ES-I3 (cell line): Measurements from ENCODE around the gene IL18R1.

Experiments used
- H3K36me3 ChIP-seq: 2 replicates; pipeline ENCODE4 v1.6.1; 2013; ENCODE audit warnings: mild to moderate bottlenecking, low read length, control low read depth, moderate library complexity; ENCODE audit not compliant: insufficient read depth
- H3K4me1 ChIP-seq: 2 replicates; pipeline ENCODE4 v1.6.1; 2013; ENCODE audit warnings: mild to moderate bottlenecking, control low read depth, low read length; ENCODE audit not compliant: insufficient read depth
- H3K9ac ChIP-seq: 2 replicates; pipeline ENCODE4 v1.6.1; 2013; ENCODE audit warnings: low read depth, mild to moderate bottlenecking, low read length, moderate library complexity
- H3K9me3 ChIP-seq: 2 replicates; pipeline ENCODE4 v1.6.1; 2013; ENCODE audit warnings: mild to moderate bottlenecking, low read length, moderate library complexity; ENCODE audit not compliant: control insufficient read depth, insufficient read depth

Gene IL18R1

DNA sequence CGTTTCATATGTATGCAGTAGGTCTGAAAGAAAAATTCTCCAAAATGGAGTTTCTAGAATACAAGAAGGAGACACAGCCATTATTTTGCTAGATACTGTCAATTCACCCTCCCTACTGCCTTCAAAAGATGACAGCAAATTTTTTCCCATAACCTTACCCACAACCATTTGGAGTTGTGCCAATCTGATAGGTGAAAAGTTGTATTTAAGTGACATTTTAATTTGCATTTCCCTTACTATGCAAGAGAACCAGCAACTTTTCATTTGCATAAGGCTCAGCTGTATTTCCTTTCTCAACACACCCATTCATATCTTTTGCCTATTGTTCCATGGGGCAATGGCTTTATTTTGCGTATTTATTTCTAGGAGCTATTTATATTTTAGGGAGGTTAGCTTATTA lies 36.0 kb downstream of the IL18R1 start:
- H3K4me1 ChIP-seq, result no peaks in the 10 kb centered on the region
- no peak overlapping the region for H3K9ac ChIP-seq
- H3K9me3 ChIP-seq, result no peaks in the 10 kb centered on the region
- H3K36me3 ChIP-seq, result no peaks in the 10 kb centered on the region

GRCh38 chr2:102392096-102392495 lies 36.5 kb downstream of the IL18R1 start:
- no peaks in the 10 kb centered on the region for H3K9me3 ChIP-seq
- no peaks in the 10 kb centered on the region for H3K4me1 ChIP-seq
- no peaks in the 10 kb centered on the region for H3K36me3 ChIP-seq
- no peak overlapping the region for H3K9ac ChIP-seq

GRCh38 chr2:102392942-102393341 lies 37.3 kb downstream of the IL18R1 start:
- H3K4me1 ChIP-seq, result no peaks in the 10 kb centered on the region
- no peaks in the 10 kb centered on the region for H3K9me3 ChIP-seq
- H3K36me3 ChIP-seq, result no peaks in the 10 kb centered on the region
- no peak overlapping the region for H3K9ac ChIP-seq

GRCh38 chr2:102396012-102396411 lies 40.4 kb downstream of the IL18R1 start:
- Histone ChIP-seq H3K4me1 (no peaks in the 10 kb centered on the region), H3K36me3 (no peaks in the 10 kb centered on the region), H3K9ac (no peak overlapping the region), H3K9me3 (no peaks in the 10 kb centered on the region)

DNA sequence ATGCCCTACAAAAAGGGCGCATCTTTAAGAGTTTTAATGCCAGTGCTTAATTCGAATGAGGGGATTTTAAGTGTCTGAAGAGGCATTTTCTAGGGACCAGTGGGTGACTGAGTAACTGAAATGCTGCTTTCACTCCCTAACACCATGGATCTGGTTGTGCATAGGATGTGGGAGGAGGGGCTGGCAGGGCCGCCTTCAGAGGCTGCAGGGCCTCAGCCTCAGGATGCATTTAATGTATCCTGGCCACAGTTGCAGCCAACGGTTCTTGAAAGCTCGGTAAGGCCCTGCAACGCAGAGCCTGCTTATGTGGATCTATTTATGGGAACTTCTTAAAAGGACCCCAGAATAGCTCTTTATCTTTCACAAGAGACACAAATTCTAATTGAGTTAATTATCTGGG lies 41.6 kb downstream of the IL18R1 start:
- Histone ChIP-seq H3K9me3 (no peaks in the 10 kb centered on the region), H3K36me3 (no peaks in the 10 kb centered on the region), H3K4me1 (no peaks in the 10 kb centered on the region), H3K9ac (no peak overlapping the region)

GRCh38 chr2:102399499-102400141 lies 44.0 kb downstream of the IL18R1 start:
- Histone ChIP-seq H3K4me1 (no peaks in the 10 kb centered on the region), H3K9me3 (no peaks in the 10 kb centered on the region), H3K36me3 (no peaks in the 10 kb centered on the region), H3K9ac (no peak overlapping the region)

GRCh38 chr2:102401456-102401855 lies 45.9 kb downstream of the IL18R1 start:
- Histone ChIP-seq H3K9ac (no peak overlapping the region), H3K9me3 (no peaks in the 10 kb centered on the region), H3K4me1 (no peaks in the 10 kb centered on the region), H3K36me3 (no peaks in the 10 kb centered on the region)

- H3K9ac ChIP-seq, result no peak overlapping the region
- no peaks in the 10 kb centered on the region for H3K4me1 ChIP-seq
- H3K9me3 ChIP-seq, result no peaks in the 10 kb centered on the region
- H3K36me3 ChIP-seq, result no peaks in the 10 kb centered on the region
Measured at GRCh38 chr2:102401865-102402264, 46.3 kb downstream of the IL18R1 start.

DNA sequence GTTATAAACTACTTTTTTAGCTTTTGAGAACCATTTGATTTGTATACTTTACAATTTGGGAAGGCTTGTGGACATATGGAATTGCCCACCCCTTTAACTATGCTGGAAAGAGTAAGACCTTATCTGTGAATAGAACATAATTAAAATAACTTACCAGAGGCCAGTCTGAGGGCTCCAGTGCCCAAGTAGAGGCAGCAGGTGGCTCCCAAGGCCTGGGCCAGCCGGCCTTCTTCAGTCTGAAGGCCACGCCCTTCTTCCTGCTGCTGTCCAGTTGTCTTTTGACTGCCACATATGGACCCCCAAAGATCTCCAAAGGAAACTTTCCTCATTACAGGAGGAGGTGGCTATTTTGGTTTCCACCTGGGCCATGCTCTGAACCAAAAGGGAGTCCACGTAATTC lies 55.4 kb downstream of the IL18R1 start:
- no peaks in the 10 kb centered on the region for H3K36me3 ChIP-seq
- no peaks in the 10 kb centered on the region for H3K4me1 ChIP-seq
- no peaks in the 10 kb centered on the region; the same call in 1 of the 2 replicates for H3K9me3 ChIP-seq
- H3K9ac ChIP-seq, result no peak overlapping the region

DNA sequence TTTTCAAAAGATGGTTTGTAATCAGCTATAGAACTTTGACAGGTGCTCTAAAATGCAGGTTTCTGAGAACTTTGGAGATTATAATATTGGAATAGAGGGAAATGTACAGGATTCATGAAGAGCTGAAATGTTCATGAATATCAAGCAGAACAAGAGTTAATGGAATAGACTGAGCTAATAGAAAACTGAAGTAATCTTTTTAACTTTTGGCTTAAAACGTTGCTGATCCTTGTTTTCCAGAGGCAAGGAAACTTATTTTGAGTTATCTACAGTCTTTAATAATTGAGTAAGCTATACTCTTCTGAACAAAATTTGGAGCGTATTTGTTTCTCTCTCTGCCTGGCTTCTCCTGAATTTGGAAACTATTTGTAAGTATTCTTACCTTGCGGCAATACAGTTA lies 56.6 kb downstream of the IL18R1 start:
- Histone ChIP-seq H3K9ac (no peak overlapping the region), H3K36me3 (no peaks in the 10 kb centered on the region), H3K4me1 (no peaks in the 10 kb centered on the region), H3K9me3 (no peaks in the 10 kb centered on the region; the same call in 1 of the 2 replicates)

DNA sequence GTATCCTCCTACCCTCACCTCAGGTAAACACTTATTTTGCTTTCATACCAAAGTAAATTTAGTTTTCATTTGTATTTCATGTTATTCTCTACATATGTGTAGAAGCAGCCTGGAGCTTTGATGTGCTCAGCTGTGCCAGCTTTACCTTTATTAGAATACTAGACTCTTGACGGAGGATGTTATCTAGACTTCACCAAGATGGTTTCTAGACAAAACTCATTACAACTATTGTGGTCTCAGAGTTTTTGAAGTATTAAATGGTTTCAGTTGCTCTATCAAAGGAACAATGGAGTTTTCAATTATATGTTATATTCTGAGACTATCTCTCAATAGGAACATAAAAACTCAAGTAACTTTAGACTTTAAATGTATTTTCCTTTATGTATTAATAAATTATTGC lies 62.4 kb downstream of the IL18R1 start:
- Histone ChIP-seq H3K4me1 (no peaks in the 10 kb centered on the region), H3K9me3 (no peaks in the 10 kb centered on the region; the same call in 1 of the 2 replicates), H3K9ac (no peak overlapping the region), H3K36me3 (no peaks in the 10 kb centered on the region)

GRCh38 chr2:102418421-102418961 lies 62.9 kb downstream of the IL18R1 start:
- Histone ChIP-seq H3K36me3 (no peaks in the 10 kb centered on the region), H3K4me1 (no peaks in the 10 kb centered on the region), H3K9ac (no peak overlapping the region)

GRCh38 chr2:102420290-102420689 lies 64.7 kb downstream of the IL18R1 start:
- no peaks in the 10 kb centered on the region for H3K9me3 ChIP-seq
- H3K36me3 ChIP-seq, result no peaks in the 10 kb centered on the region
- no peaks in the 10 kb centered on the region for H3K4me1 ChIP-seq
- no peak overlapping the region for H3K9ac ChIP-seq

More at GRCh38 chr2:102418421-102418961, 62.9 kb downstream of the IL18R1 start:
- no peaks in the 10 kb centered on the region; the same call in 1 of the 2 replicates for H3K9me3 ChIP-seq

DNA sequence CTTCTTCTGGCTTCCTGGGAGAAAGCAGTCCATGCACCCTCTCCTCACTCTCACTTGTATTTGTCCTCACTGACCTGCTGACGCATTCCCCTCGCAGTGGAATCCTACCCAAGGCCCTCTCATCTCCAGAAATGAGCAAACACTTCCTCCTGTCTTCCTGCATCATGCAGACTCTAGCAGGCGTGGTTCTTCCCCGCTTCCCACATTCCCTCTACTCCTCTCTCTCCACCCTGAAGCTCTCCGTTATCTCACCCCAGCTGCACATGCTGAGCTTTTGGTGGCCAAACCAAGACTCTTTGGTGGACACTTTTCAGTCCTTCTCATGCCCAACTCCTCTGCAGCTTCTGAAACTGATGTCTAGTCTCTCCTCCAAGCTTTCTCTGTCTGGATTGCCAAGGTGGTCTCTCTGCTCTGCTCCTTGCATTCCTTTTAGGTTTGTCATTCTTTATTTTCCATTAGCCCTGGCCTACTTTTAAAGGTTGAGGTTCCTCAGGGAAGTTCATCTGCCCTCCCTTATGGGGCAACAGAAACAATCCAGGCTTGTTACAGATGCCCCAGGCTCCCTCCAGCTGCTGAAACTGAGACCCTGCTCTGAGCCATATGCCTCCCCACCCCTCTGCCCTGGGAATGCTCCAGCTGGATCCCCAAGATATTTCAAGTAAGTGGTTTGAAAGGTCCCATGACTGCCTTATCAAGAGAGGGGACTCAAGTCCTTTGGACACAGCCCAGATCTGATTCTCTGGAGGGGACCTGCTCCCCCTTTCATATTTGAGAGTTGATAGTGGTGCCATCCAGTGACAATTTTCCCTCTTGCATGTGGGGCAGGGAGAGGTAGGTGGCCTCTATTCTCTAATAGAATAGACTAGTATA lies 66.5 kb downstream of the IL18R1 start:
- no peaks in the 10 kb centered on the region for H3K9me3 ChIP-seq
- no peak overlapping the region for H3K9ac ChIP-seq
- no peaks in the 10 kb centered on the region for H3K36me3 ChIP-seq
- no peaks in the 10 kb centered on the region for H3K4me1 ChIP-seq

- Histone ChIP-seq H3K9ac (no peak within 1 kb of the TSS), H3K4me1 (no peaks in the 10 kb centered on the region), H3K36me3 (no peaks in the 10 kb centered on the region), H3K9me3 (no peaks in the 10 kb centered on the region)
Measured at GRCh38 chr2:102422910-102423309, 67.3 kb downstream of the IL18R1 start, which contains the start of gene IL18RAP. IL18RAP (plus strand) TSS chr2:102423160; CDS start chr2:102423278, 118 bp downstream.
